ENCODE results near the gene MLYCD.

The MLYCD gene

DNA sequence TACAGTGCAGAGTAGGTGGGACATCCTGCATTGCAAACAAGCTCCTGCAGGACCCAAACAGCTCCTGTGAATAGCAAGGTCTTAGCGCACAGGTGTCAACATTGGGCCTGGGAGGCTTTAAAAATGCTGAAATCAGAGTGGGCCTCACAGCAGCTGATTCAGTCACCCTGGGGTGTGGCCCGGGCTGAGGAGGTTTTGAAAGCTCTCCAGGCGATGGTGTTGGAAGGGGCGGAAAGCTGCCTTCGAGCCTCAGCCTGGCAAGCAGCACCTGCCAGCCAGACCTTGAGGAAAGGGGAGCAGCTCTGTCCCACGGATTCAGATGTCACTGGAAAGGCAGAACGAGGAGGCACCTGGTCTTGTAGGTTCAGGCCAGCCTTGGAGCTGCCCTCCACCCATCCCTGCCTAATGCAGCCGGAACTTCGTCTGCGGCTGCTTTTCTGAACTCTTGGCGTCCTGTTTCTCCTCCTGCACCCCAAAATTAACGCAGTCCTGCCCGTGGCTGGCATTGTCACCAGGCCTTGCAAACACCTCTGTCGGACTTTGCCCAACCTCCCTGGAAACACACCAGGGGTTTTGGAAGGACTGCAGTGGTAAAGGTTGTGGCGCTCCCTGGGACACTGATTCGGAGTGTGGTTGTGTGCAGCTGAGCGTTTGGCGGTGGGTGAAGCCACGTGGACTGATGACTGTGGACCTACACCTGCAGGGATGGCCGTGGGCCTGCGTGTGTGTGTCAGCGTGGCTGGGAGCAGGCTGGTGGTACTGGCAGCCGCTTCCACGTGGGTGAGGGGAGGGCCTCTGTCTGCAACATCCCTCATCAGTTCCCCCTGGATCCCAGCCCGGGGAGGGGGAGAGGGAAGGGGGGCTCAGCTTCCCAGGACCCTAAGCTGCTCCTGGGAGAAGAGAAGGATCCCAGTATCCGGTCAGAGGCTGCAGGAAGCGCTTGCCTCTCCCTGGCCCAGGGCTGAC is 72.5 kb downstream of the MLYCD start:
- Histone ChIP-seq H2BK5ac (ENCODE audit: low read depth, low read length, poor library complexity, severe bottlenecking) (no peak overlapping the region), H3K79me1 (replicated peaks; ENCODE audit: low read length, poor library complexity, severe bottlenecking) (no peaks in the 10 kb centered on the region), H3K27me3 (ENCODE audit: control insufficient read depth in 1 of 2, insufficient read depth in 1 of 2, low read length in 2 of 2) (peaks cover 18 to 34% of the 10 kb centered on the region in 2 experiments), H4K8ac (ENCODE audit: low read length) (no peak overlapping the region), H2AK5ac (ENCODE audit: low read length, severe bottlenecking) (no peak overlapping the region), H3K4me1 (ENCODE audit: control insufficient read depth, insufficient read depth, low read depth, low read length) (peaks cover 7% of the 10 kb centered on the region), H3K9ac (ENCODE audit: low read length) (no peak overlapping the region), H3K36me3 (ENCODE audit: control insufficient read depth in 1 of 2, insufficient read depth in 2 of 2, low read depth in 1 of 2, low read length in 2 of 2) (no peaks in the 10 kb centered on the region), H2BK120ac (ENCODE audit: low read depth, low read length) (no peak overlapping the region), H2BK12ac (ENCODE audit: low read length in 2 of 2) (no peak overlapping the region), H3K27ac (ENCODE audit: low read length, poor library complexity, severe bottlenecking) (no peak overlapping the region), H3K4me3 (ENCODE audit: insufficient read depth in 1 of 2, low read depth in 1 of 2, low read length in 2 of 2) (no peak overlapping the region), H3K23ac (ENCODE audit: low read length in 2 of 2) (no peak overlapping the region), H2BK15ac (ENCODE audit: low read depth, poor library complexity, severe bottlenecking) (no peak overlapping the region), H3K18ac (ENCODE audit: low read depth in 1 of 2, low read length in 2 of 2) (no peak overlapping the region), H2AFZ (ENCODE audit: low read depth, low read length) (no peak overlapping the region), H3K4me2 (ENCODE audit: low read length, poor library complexity, severe bottlenecking) (no peak overlapping the region), H4K91ac (ENCODE audit: low read length) (no peak overlapping the region), H3K9me3 (ENCODE audit: control insufficient read depth, low read length) (no peaks in the 10 kb centered on the region), H3K4ac (ENCODE audit: low read depth in 1 of 2, low read length in 2 of 2) (no peak overlapping the region), H3K14ac (ENCODE audit: low read length in 2 of 2) (no peak overlapping the region)
- no peak for DNase-seq
- WGBS, result 84% methylated on average over 27 of the region's 27 CpGs

DNA sequence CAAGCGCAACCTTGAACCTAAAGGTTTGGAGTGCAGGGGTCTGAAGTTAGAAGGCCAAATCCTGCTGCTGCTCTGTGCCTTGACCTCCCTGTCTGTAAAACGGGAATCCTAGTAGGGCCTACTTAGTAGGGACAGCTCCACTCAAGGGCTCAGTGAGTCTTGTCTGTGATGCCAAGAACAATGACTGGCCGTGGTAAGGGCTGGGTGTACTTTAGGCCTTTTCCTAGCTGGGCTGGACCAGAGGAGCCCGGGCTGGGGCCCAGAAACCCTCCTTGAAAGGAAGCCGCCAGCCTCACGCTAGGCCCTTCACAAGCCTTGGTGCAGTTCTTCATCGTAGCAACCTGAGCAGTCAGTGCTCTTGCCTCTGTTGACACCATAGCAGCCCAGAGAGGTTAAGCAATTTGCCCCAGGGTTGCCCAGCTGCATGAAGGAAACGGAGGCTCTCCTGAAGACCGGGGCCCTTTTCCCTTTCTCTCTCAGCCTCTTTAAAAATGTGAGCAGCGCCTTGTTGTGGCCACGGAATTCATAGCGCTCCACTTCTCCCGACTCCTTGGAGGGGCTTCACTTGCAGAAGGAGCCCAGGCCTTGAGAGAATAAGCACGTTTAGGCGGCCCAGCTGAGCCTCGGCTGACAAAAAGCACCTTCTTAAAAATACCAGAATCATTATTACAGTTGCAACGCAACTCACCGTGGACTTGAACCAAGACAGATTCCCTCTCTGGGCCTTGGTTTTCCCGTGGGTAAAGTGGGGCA is 73.5 kb downstream of the MLYCD start:
- no peak overlapping the region for H2BK5ac ChIP-seq (ENCODE audit: low read depth, low read length, poor library complexity, severe bottlenecking)
- peaks cover 25 to 39% of the 10 kb centered on the region in 2 experiments for H3K27me3 ChIP-seq (ENCODE audit: control insufficient read depth in 1 of 2, insufficient read depth in 1 of 2, low read length in 2 of 2)
- H3K9me3 ChIP-seq (ENCODE audit: control insufficient read depth, low read length), result no peaks in the 10 kb centered on the region
- H2BK12ac ChIP-seq (ENCODE audit: low read length in 2 of 2), result no peak overlapping the region
- no peaks in the 10 kb centered on the region for H3K36me3 ChIP-seq (ENCODE audit: control insufficient read depth in 1 of 2, insufficient read depth in 2 of 2, low read depth in 1 of 2, low read length in 2 of 2)
- no peak overlapping the region for H3K14ac ChIP-seq (ENCODE audit: low read length in 2 of 2)
- H3K4ac ChIP-seq (ENCODE audit: low read depth in 1 of 2, low read length in 2 of 2), result no peak overlapping the region
- no peak overlapping the region for H3K27ac ChIP-seq (ENCODE audit: low read length, poor library complexity, severe bottlenecking)
- H2AK5ac ChIP-seq (ENCODE audit: low read length, severe bottlenecking), result no peak overlapping the region
- 85% methylated on average over 19 of the region's 19 CpGs for WGBS
- no peak for DNase-seq
- no peak overlapping the region for H2BK120ac ChIP-seq (ENCODE audit: low read depth, low read length)
- no peak overlapping the region for H3K4me3 ChIP-seq (ENCODE audit: insufficient read depth in 1 of 2, low read depth in 1 of 2, low read length in 2 of 2)
- no peak overlapping the region for H3K23ac ChIP-seq (ENCODE audit: low read length in 2 of 2)
- no peak overlapping the region for H4K91ac ChIP-seq (ENCODE audit: low read length)
- no peak overlapping the region for H3K4me2 ChIP-seq (ENCODE audit: low read length, poor library complexity, severe bottlenecking)
- H2BK15ac ChIP-seq (ENCODE audit: low read depth, poor library complexity, severe bottlenecking), result no peak overlapping the region
- no peak overlapping the region for H2AFZ ChIP-seq (ENCODE audit: low read depth, low read length)
- H3K9ac ChIP-seq (ENCODE audit: low read length), result no peak overlapping the region
- H3K18ac ChIP-seq (ENCODE audit: low read depth in 1 of 2, low read length in 2 of 2), result no peak overlapping the region
- no peaks in the 10 kb centered on the region for H3K79me1 ChIP-seq (replicated peaks; ENCODE audit: low read length, poor library complexity, severe bottlenecking)
- no peak overlapping the region for H4K8ac ChIP-seq (ENCODE audit: low read length)
- peaks cover 7% of the 10 kb centered on the region for H3K4me1 ChIP-seq (ENCODE audit: control insufficient read depth, insufficient read depth, low read depth, low read length)

DNA sequence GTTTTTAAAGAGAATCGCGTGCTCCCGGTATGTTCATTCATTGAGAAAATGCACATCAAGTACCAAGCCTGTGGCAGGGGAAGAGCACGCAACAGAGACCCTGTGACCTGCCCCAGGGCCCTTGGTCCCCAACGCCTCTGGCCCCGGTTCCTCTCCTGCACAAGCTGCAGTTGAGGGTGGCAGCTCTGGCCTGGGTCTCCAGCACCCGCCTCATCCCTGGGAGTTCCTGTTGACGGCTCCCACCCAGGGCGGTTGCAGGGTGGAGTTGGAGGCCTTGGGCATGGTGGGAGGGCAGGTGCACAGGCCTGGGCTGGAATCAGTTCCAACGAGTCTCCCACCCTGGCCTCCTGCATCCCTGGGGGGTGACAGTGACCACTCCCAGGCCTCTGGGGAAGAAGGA is 74.2 kb downstream of the MLYCD start:
- H3K79me1 ChIP-seq (replicated peaks; ENCODE audit: low read length, poor library complexity, severe bottlenecking), result no peaks in the 10 kb centered on the region
- no peak overlapping the region for H3K4me2 ChIP-seq (ENCODE audit: low read length, poor library complexity, severe bottlenecking)
- no peak overlapping the region for H2AFZ ChIP-seq (ENCODE audit: low read depth, low read length)
- no peak overlapping the region for H2BK15ac ChIP-seq (ENCODE audit: low read depth, poor library complexity, severe bottlenecking)
- H3K4ac ChIP-seq (ENCODE audit: low read depth in 1 of 2, low read length in 2 of 2), result no peak overlapping the region
- no peak overlapping the region for H4K8ac ChIP-seq (ENCODE audit: low read length)
- H3K4me3 ChIP-seq (ENCODE audit: insufficient read depth in 1 of 2, low read depth in 1 of 2, low read length in 2 of 2), result no peak overlapping the region
- peaks cover 7% of the 10 kb centered on the region for H3K4me1 ChIP-seq (ENCODE audit: control insufficient read depth, insufficient read depth, low read depth, low read length)
- no peak overlapping the region for H2BK5ac ChIP-seq (ENCODE audit: low read depth, low read length, poor library complexity, severe bottlenecking)
- WGBS, result 90% methylated on average over 10 of the region's 10 CpGs
- H2BK120ac ChIP-seq (ENCODE audit: low read depth, low read length), result no peak overlapping the region
- H2AK5ac ChIP-seq (ENCODE audit: low read length, severe bottlenecking), result no peak overlapping the region
- no peak overlapping the region for H4K91ac ChIP-seq (ENCODE audit: low read length)
- no peak overlapping the region for H3K14ac ChIP-seq (ENCODE audit: low read length in 2 of 2)
- H3K18ac ChIP-seq (ENCODE audit: low read depth in 1 of 2, low read length in 2 of 2), result no peak overlapping the region
- H3K27ac ChIP-seq (ENCODE audit: low read length, poor library complexity, severe bottlenecking), result no peak overlapping the region
- DNase-seq, result no peak
- no peak overlapping the region for H2BK12ac ChIP-seq (ENCODE audit: low read length in 2 of 2)
- peaks cover 3% of the 10 kb centered on the region for H3K9me3 ChIP-seq (ENCODE audit: control insufficient read depth, low read length)
- H3K9ac ChIP-seq (ENCODE audit: low read length), result no peak overlapping the region
- H3K27me3 ChIP-seq (ENCODE audit: control insufficient read depth in 1 of 2, insufficient read depth in 1 of 2, low read length in 2 of 2), result peaks cover 31 to 35% of the 10 kb centered on the region in 2 experiments
- no peaks in the 10 kb centered on the region for H3K36me3 ChIP-seq (ENCODE audit: control insufficient read depth in 1 of 2, insufficient read depth in 2 of 2, low read depth in 1 of 2, low read length in 2 of 2)
- no peak overlapping the region for H3K23ac ChIP-seq (ENCODE audit: low read length in 2 of 2)
